ENCODE results near the gene ZBTB7C. TPM values are rescaled to one million over a fixed set of nuclear protein-coding genes. Genes with fewer than 3 reads are reported as not detected.

ZBTB7C gene
- polyA plus RNA-seq, 1 donor (not counting 4 experiments of a cell fraction or from before 2014, with no cell fraction given), result 0.58 TPM

GRCh38 chr18:48059455-48060010, 349.6 kb downstream of the ZBTB7C start:
- no peaks in the 10 kb centered on the region for H3K9me3 ChIP-seq (ENCODE audit: control insufficient read depth, low read depth, low read length)
- H3K27ac ChIP-seq (ENCODE audit: control insufficient read depth, insufficient read depth, low read length), result no peak overlapping the region
- H3K36me3 ChIP-seq (ENCODE audit: control insufficient read depth in 2 of 2, extremely low read depth in 1 of 2, insufficient read depth in 2 of 2, low read length in 2 of 2), result no peaks in the 10 kb centered on the region
- no peak overlapping the region for H3K9ac ChIP-seq (ENCODE audit: control insufficient read depth, extremely low read depth, insufficient read depth, low read length)
- H2AFZ ChIP-seq (ENCODE audit: control insufficient read depth, low read length), result no peak overlapping the region
- TF ChIP-seq EZH2 (IDR thresholded peaks at IDR 0.05; ENCODE audit: low read length) (no peak), CTCF (optimal IDR thresholded peaks at IDR 0.05 in 1 of 3, IDR thresholded peaks at IDR 0.05 in 1 of 3, conservative IDR thresholded peaks at IDR 0.05 in 1 of 3; ENCODE audit: extremely low read depth in 1 of 3, insufficient read depth in 2 of 3, low read length in 3 of 3) (no peak)
- DNase-seq (ENCODE audit: low read depth, low spot score) (no peak), FAIRE-seq (no peak)
- peaks cover 8% of the 10 kb centered on the region for H3K4me1 ChIP-seq (ENCODE audit: control insufficient read depth, extremely low read depth, insufficient read depth, low read length)
- H3K27me3 ChIP-seq (ENCODE audit: control insufficient read depth, extremely low read depth, insufficient read depth, low read length), result peaks cover 7% of the 10 kb centered on the region
- no peak overlapping the region for H3K4me2 ChIP-seq (ENCODE audit: control insufficient read depth, extremely low read depth, insufficient read depth, low read depth, low read length)
- no peaks in the 10 kb centered on the region for H3K79me2 ChIP-seq (ENCODE audit: control insufficient read depth, insufficient read depth, low read length)
- H4K20me1 ChIP-seq (ENCODE audit: control insufficient read depth, extremely low read depth, insufficient read depth, low read length), result no peaks in the 10 kb centered on the region
- dilution Hi-C loops (cut with MboI; ENCODE audit: extremely low pct_ligation_motif_present, low sequenced_read_pairs), result no loop called here
- H3K9me1 ChIP-seq (ENCODE audit: control insufficient read depth, extremely low read depth, insufficient read depth, low read length), result no peaks in the 10 kb centered on the region
- no peak overlapping the region for H3K4me3 ChIP-seq (ENCODE audit: control insufficient read depth in 2 of 3, extremely low read depth in 1 of 3, insufficient read depth in 2 of 3, low read depth in 1 of 3, low read length in 3 of 3)

- Histone ChIP-seq H4K20me1 (ENCODE audit: control insufficient read depth, extremely low read depth, insufficient read depth, low read length) (no peaks in the 10 kb centered on the region), H3K4me2 (ENCODE audit: control insufficient read depth, extremely low read depth, insufficient read depth, low read depth, low read length) (no peak overlapping the region), H3K27me3 (ENCODE audit: control insufficient read depth, extremely low read depth, insufficient read depth, low read length) (peaks cover 15% of the 10 kb centered on the region), H3K4me1 (ENCODE audit: control insufficient read depth, extremely low read depth, insufficient read depth, low read length) (peaks cover 8% of the 10 kb centered on the region), H3K36me3 (ENCODE audit: control insufficient read depth in 2 of 2, extremely low read depth in 1 of 2, insufficient read depth in 2 of 2, low read length in 2 of 2) (no peaks in the 10 kb centered on the region), H2AFZ (ENCODE audit: control insufficient read depth, low read length) (no peak overlapping the region), H3K27ac (ENCODE audit: control insufficient read depth, insufficient read depth, low read length) (no peak overlapping the region), H3K9me3 (ENCODE audit: control insufficient read depth, low read depth, low read length) (no peaks in the 10 kb centered on the region), H3K4me3 (ENCODE audit: control insufficient read depth in 2 of 3, extremely low read depth in 1 of 3, insufficient read depth in 2 of 3, low read depth in 1 of 3, low read length in 3 of 3) (no peak overlapping the region), H3K9ac (ENCODE audit: control insufficient read depth, extremely low read depth, insufficient read depth, low read length) (no peak overlapping the region), H3K9me1 (ENCODE audit: control insufficient read depth, extremely low read depth, insufficient read depth, low read length) (no peaks in the 10 kb centered on the region), H3K79me2 (ENCODE audit: control insufficient read depth, insufficient read depth, low read length) (no peaks in the 10 kb centered on the region)
- TF ChIP-seq EZH2 (IDR thresholded peaks at IDR 0.05; ENCODE audit: low read length), result no peak
- no peak for TF ChIP-seq CTCF (optimal IDR thresholded peaks at IDR 0.05 in 1 of 3, IDR thresholded peaks at IDR 0.05 in 1 of 3, conservative IDR thresholded peaks at IDR 0.05 in 1 of 3; ENCODE audit: extremely low read depth in 1 of 3, insufficient read depth in 2 of 3, low read length in 3 of 3)
- FAIRE-seq (no peak), DNase-seq (ENCODE audit: low read depth, low spot score) (no peak)
- dilution Hi-C loops (cut with MboI; ENCODE audit: extremely low pct_ligation_motif_present, low sequenced_read_pairs), result no loop called here
Measured at GRCh38 chr18:48058486-48058885, 350.7 kb downstream of the ZBTB7C start.
